H4 (cell line): ENCODE measurements around the gene SHROOM3. TPM values are rescaled to one million over a fixed set of nuclear protein-coding genes. Genes with fewer than 3 reads are reported as not detected.
"Not testable (repeated sequence)": the region's sequence is repeated elsewhere in the genome, so short reads cannot be mapped to it uniquely, and the experiment has no call there.

ENCODE experiments used
- DNase-seq: peaks from one replicate; pipeline ENCODE4 v3.0.0-alpha.2; 2015; ENCODE audit warnings: low spot score
- total RNA-seq: library from RNA; depleted of rRNA; stranded (reverse); fragments of >200 nt; shearing (Covaris generic); gene quantifications from 2 replicates; pipeline ENCODE4 v1.2.3, GENCODE V29; 2014; rRNA removed

SHROOM3 gene
- total RNA-seq, result 2.8 and 3.4 TPM in 2 replicates

GRCh38 chr4:76434901-76435527 is at the start of gene SHROOM3:
Gene SHROOM3, plus strand, starts transcription at chr4:76435229. Its CDS starts 824 bp downstream, at chr4:76436053.
- DNase-seq, result peak; percentile 18

- no peak for DNase-seq
Observed at GRCh38 chr4:76385974-76386373, 49.1 kb upstream of the SHROOM3 start.

DNA sequence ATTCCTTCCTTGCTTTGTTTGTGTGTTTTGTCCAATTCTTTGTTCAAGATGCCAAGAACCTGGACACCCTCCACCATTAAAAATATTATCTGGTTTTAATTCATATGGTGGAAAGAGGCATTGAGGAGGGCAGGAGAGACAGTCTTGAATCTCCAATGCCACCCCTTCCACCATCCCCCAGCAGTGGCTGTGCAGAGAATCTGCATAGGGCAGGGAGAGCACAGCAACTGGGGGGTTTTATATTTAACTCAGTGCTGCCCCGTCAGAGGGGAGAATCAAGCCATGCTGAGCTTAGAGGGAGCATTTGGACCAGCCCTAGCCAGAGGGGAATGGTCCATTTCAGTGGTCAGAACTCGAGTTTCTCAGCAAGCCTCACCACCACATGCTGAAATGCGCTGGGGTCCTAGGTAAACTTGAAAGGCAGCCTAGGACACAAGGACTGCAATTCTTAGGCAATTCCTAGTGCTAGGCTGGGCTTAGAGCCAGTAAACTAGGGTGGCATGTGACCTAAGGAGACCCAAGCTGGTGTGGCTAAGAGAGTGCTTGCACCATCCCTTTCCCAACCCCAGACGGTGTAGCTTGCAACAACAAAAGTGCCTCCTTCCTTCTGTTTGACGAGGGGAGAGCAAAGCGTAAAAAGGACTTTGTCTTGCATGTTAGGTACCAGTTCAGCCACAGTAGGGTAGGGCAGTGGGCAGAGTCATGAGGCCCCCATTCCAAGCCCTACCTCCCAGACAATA is 48.3 kb upstream of the SHROOM3 start:
- no peak for DNase-seq

DNA sequence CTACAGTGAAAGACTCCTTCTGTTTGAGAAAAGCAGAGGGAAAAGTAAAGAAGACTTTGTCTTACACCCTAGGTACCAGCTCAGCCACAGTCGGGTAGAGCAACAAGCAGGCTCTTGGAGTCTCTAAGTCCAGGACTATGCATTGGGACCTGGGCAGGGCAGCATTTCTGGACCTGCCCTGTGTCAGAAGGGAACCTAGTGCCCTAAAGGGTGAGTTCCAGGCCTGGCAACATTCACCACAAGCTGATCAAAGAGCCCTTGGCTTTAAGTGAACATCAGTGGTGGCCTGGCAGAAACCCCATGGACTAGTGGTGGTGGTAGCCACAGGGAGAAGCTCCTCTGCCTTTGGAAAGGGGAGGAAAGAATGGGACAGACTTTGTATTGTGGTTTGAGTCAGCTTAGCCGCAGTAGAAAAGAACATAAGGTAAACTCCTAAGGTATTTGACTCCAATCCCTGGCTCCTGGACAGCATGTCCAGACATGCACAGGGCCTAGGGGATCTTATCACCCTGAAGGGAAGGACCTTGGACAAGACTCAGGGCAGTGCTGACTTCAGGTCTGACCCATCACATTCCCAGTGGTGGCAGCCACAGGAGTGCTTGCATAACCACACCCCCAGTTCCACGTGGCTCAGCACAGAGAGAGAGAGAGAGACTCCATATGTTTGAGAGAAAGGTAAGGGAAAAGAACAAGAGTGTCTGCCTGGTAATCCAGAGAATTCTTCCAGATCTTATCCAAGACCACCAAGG is 46.7 kb upstream of the SHROOM3 start:
- peak; percentile 8 for DNase-seq

DNA sequence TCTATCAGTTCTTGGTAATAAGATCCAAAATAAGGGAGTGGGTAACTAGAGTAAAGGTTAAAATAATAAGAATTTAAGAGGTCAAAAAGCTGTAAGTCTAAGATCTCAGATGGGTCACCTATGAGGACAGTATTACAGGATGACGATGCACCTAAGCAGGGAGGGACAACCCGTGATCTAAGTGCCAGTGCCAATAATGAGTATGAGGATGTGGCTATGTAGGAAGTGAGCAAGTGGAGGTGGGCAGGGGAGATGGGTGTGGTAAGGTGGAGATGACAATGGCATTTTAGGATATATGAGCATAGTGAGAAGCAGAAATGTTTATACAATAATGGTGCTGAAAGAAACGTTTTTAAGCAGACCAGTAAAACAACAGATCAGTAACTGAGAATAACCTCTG is 33.4 kb upstream of the SHROOM3 start:
- no peak for DNase-seq

DNA sequence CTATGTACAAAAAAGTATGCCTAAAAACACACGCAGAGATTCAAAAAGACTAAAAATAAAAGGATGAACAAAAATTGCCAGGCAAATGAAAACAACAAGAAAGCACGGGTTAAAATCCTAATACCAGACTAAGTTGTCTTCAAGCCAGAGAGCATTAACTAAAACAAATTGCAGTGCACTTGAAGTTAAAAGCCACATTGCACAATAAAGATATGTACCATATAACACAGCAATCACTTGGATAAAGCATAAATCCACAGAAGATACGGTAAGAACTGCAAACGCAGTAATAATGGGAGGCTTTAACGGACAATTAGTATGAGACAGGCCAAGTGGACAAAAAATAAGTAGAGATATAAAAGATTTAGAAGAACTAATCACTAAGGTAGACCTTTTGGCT is 28.9 kb upstream of the SHROOM3 start:
- DNase-seq, result no peak

DNA sequence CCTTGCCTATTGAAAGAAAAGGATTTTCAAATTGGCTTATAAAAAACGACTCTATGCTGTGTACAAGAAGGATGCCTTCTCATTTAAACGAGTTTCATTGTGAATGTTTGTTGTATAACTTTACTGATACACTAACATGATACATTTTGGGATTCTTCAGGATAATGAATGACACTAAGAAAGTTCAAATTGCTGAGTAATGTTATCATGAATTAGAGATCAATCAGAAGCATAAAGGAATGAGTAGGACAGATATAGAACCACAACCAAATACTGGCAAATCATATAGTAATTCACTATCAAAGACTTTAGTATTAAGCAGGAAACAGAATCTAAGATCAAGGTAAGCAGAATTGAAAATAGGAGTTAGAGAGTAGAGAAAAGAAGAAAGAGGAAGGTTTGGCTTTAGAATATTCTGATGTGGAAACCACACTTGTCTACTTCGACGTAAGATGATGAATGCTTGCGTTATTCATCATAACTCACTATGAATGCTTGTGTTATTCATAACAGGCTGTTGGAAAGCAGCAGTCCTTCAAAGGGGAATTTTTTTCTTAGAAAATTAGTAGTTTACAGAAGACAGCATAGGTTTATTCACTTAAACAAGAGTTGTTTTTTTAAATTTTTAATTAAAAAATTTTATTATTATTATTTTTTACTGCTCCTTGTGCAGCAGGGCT is 27.4 kb upstream of the SHROOM3 start:
- no peak for DNase-seq

DNA sequence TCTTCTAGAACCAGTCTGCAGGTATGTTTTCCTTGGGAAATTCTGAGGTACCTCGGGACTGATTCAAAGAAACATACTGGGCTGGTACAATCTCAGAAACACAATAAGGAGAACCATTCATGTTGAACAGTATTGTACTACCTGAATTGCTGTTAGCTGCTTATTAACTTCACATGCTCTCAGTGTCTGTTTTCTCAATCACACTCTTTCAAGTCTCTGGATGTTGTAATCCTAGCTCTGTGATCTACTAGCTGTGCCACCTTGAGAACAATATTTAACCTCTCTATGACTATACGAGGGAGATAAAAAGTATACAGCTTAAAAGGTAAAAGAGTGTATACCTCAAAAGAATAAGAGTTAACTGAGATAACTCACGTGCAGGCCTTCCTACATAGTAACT is 24.4 kb upstream of the SHROOM3 start:
- DNase-seq, result no peak

DNA sequence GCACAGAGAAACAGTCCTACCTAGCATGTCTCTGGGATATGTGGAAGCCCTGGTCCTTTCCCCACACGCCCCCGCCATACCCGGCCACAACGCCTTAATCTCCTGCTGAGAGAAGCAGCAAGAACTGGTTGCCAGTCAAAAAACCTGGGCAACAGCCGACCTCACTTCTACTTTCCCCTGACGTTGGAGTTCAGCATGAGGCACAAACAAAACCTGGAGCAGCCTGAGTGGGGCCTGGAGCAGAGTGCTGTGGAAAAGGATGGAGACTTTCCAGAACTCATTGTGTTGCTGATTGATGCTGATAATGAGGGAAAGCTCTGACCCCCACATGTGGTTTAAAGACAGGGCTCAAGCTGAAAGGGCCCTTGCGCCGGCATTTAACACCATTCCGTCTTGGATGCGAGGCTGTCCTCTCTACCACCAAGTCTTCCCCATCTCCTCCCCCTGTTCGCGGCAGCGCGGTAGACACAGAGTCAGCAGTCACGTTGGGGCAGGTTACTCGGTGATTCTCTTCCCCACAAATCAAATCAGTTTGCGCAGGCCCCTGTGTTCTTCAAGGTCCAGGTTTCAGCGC is 14.8 kb upstream of the SHROOM3 start:
- no peak for DNase-seq

DNA sequence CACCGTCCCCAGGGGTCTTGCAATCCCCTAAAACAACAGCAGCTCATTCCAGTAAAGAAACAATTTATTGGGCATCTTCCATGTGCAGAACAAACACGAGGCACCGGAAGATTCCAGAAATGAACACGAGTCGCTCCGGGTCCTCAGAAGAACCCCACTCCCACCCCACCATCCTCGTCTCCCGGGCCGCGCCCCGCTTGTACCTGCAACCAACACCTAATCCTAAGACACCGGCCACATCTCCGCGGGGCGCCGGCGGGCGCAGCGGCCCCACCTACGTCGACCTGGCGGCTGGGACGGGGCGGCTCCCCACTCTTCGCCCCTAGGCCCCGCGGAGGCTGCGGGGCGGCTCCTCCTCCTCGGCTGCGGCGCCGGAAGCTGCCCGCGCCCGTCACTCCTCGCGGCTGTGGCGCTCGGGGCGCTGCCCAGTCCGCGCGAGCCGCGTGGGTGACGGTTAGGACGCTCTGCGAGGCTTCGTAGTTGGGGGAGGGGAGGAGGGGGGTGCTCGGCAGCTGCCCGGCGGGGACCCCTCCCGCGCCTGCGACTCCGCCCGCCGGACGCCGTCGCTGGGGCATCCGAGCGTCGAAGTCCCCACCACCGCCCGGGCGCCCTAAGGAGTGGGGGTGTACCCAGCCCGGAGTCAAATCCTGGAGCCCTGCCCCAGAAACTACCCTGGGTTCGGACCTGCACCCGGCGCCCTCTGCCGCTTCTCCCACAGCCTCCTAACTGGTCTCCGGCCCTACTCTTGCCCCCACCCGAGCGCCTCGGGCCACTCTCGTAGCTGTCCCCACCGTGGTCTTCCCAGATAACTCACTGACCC is 14.1 kb upstream of the SHROOM3 start, which contains the start of gene CCDC158:
Gene CCDC158, minus strand, starts transcription at position 380 of the 820 bp plus-strand sequence. CDS start 17,934 bp downstream, outside the sequence.
- DNase-seq, result no peak

- not testable (repeated sequence) for DNase-seq
Observed at GRCh38 chr4:76423159-76423558, 11.9 kb upstream of the SHROOM3 start.

GRCh38 chr4:76426272-76426671 is 8.8 kb upstream of the SHROOM3 start:
- DNase-seq, result no peak

DNA sequence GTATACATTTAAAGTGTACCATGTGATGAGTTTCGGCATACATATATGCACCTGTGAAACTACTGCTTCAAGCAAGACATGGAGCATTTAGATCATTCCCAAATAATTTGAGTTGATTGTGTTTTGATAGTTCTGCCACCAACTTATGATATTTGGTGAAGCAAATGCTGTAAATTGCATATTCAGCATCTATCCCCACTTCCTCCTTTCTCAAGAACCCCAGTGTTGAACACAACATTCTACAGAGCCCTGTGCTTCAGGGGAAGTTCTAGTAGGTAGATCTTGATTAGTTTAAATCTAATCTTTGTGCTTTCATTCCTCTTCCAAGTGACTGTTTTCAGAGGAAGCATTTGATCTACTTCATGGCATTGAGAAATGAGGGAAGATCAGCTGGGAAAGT is 5.4 kb upstream of the SHROOM3 start:
- DNase-seq, result no peak

GRCh38 chr4:76430519-76431388 is 4.3 kb upstream of the SHROOM3 start:
- peak; percentile 41 for DNase-seq

- DNase-seq, result no peak
Observed at GRCh38 chr4:76435528-76436319, 695 bp downstream of the SHROOM3 start.

- no peak for DNase-seq
Observed at GRCh38 chr4:76439491-76439890, 4.5 kb downstream of the SHROOM3 start.

- no peak for DNase-seq
Observed at GRCh38 chr4:76441881-76442280, 6.9 kb downstream of the SHROOM3 start.

DNA sequence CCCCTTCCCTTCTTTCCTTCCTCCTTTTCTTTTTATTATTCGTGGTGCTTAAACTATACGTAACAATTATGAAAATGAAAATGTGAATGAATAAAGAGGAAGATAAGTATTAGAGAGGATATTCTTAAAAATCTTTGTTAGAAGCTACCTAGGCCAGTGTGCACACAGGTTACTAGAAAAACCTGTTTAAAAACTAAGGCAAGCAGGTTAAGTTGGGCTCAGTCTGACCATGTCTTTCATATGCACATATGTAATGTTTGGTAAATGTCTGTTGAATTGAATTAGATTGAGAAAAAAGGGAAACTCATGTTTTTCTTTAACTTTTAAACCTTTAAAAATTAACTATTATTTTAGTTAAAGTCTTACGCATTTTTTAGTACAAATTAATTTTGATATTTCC is 7.8 kb downstream of the SHROOM3 start:
- DNase-seq, result no peak

GRCh38 chr4:76443376-76443775 is 8.3 kb downstream of the SHROOM3 start:
- DNase-seq, result no peak
